T follicular helper cell (primary cell): Measurements from ENCODE around the gene TBL2.
A peak's percentile ranks its signal among the peaks of the same experiment; 100 is the strongest.
"Not testable (repeated sequence)": the region's sequence is repeated elsewhere in the genome, so short reads cannot be mapped to it uniquely, and the experiment has no call there.

Experiments used
- DNase-seq: peaks from one replicate; pipeline ENCODE4 v3.0.0-alpha.2; 2020; ENCODE audit warnings: low read depth
- total RNA-seq, 2 experiments: gene quantifications; one replicate each; lab custom pipeline; 2026; lab: John Stamatoyannopoulos, UW

Gene TBL2, protein sequence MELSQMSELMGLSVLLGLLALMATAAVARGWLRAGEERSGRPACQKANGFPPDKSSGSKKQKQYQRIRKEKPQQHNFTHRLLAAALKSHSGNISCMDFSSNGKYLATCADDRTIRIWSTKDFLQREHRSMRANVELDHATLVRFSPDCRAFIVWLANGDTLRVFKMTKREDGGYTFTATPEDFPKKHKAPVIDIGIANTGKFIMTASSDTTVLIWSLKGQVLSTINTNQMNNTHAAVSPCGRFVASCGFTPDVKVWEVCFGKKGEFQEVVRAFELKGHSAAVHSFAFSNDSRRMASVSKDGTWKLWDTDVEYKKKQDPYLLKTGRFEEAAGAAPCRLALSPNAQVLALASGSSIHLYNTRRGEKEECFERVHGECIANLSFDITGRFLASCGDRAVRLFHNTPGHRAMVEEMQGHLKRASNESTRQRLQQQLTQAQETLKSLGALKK
- 30.9 to 50.8 reads per million in 2 experiments for total RNA-seq

GRCh38 chr7:73578342-73579128, at the start of gene TBL2:
Gene TBL2, minus strand, starts transcription at chr7:73578579. Its CDS starts 30 bp downstream, at chr7:73578549.
- DNase-seq = peak; percentile 98

DNA sequence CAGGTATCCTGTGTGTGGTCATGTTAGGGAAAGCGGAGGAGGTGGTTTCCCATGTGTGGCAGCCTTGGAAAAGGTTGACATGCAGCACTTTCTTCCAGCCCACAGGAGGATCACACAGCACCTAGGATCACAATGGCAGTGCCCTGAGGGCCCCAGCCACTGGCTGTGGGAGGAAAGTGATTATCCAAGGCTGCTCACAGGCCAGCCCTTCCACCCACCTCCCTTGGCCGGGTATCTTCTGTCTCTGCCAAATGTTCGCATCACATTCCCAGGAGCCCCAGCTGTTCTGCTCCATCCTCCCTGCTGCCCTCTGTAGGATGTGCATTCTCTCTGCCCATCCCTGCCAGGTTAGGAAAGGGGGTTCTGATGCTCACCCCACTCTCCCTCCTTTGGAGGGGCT, 48.4 kb upstream of the TBL2 start:
- DNase-seq = no peak

DNA sequence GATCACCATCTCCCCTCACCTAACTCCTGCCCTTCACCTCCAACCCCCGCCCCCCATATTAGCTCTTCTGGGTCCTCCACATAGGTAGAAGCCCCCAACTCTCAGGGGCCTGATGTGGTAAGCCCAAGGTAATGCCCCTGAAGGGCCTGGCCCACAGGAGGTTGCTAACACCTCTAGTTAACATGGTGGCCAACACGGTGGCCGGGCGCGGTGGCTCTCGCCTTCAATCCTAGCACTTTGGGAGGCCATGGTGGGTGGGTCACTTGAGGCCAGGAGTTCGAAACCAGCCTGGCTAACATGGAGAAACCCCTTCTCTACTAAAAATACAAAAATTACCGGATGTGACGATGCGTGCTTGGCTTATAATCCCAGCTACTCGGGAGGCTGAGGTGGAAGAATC, 46.9 kb upstream of the TBL2 start:
- no peak for DNase-seq

DNA sequence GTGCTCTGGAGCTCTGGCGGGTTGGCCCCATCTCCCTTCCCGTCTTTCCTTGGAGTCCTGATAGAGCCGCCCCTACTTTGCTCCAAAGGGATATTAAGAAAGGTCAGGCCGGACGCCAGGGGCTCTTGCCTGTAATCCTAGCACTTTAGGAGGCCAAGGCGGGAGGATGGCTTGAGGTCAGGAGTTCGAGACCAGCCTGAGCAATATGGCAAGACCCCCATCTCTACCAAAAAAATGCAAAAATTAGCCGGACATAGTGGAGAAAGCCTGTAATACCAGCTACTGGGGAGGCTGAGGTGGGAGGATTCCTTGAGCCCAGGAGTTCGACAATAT, 46.3 kb upstream of the TBL2 start:
- no peak for DNase-seq

- peak; percentile 38 for DNase-seq
Measured at GRCh38 chr7:73623798-73624668, 45.7 kb upstream of the TBL2 start, which contains the start of gene MLXIPL. Gene MLXIPL, minus strand, starts transcription at chr7:73624522. Its CDS starts 30 bp downstream, at chr7:73624492.

DNA sequence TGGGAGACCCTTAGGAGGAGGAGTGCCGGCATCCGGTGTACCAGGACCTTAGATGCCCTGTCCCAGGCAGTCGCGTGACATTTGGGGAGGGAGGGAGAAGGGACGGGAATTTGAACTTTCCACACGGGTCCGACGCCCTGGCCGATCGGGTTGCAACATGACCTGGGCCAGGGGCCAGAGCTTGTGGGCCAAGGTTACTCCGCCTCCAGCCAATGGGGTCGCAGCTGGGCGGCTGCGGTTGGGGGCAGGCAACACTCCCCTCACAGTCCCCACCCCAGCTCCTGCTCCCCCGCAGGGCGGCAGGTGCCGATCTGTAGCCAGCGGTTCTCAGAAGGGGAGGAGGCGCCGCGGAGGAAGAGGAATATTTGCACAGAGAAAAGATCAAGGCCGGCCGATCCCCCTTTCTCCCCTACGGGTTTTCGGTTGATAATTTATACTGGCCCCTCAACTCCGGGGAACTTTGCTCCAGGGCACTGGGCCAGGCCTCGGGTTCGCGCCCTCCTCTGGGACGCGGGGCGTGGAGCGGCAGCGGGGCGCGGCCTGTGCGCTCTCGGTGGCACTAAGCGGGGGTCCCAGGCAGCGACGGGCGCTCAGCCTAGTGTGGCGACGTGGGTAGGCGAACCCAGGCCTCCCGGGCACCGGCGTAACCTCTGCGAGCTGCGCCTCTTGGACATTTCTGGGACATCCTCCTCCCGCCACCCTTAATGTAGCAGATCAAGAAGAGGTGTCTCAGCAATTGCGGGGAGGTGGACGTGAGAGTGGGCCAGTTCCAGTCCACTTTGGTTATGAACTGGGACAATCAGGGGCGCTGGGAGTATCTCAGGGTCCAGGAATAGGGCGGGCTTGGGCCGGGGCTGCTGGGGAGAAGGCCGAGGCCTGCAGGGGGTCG, 44.8 kb upstream of the TBL2 start:
- no peak for DNase-seq

DNA sequence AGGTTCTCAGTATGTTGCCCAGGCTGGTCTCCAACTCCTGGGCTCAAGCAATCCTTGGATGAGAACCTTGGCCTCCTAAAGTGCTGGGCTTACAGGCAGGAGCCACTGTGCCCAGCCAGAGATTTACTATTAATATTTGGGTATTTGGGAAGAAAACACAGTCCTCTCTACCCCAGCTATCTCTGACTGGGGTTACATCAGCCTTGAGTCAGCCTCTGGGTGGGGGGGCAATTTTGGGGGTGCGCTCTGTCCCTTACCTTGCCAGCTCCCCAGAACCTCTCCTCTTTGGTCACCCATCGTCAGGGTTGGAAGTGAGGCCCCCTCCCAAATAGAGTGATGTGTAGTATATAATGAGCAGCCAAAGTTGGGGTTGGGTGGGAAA, 44.1 kb upstream of the TBL2 start:
- DNase-seq = no peak

DNA sequence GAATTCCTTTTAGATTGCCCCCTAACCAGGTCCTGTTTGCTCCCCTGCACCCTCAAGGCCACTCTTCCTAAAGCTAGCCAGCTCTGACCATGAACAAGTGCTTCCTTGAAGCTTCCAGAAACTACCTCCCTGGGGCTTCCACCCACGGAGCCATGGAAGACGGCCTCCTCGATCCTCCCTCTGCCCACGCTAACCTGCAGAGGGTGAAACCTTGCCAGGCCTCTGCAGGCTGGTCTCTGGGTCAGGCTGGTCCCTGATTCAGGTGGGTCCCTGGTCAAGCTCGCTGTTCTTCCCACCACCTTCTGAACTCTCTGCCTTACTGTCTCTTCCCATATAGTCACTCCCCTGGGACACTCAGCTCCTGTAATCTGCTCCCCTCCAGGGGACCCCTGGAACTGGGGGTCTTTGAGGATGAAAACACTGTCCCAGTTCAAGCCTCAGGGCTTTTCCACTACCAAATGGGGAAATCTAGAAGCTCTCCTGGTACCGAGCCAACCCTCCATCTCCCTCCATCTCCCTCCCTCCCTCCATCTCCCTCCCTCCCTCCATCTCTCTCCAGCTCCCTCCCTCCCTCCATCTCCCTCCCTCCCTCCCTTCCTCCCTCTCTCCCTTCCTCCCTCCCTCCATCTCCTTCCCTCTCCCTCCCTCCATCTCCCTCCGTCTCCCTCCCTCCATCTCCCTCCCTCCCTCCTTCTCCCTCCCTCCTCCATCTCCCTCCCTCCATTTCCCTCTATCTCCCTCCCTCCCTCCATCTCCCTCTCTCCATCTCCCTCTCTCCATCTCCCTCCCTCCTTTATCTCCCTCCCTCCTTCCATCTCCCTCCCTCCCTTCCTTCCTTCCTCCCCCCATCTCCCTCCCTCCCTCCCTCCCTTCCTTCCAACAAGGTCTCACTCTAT, 43.0 kb upstream of the TBL2 start:
- no peak for DNase-seq

- not testable (repeated sequence) for DNase-seq
Measured at GRCh38 chr7:73619394-73619793, 41.0 kb upstream of the TBL2 start.

- no peak for DNase-seq
Measured at GRCh38 chr7:73618538-73618937, 40.2 kb upstream of the TBL2 start.

DNA sequence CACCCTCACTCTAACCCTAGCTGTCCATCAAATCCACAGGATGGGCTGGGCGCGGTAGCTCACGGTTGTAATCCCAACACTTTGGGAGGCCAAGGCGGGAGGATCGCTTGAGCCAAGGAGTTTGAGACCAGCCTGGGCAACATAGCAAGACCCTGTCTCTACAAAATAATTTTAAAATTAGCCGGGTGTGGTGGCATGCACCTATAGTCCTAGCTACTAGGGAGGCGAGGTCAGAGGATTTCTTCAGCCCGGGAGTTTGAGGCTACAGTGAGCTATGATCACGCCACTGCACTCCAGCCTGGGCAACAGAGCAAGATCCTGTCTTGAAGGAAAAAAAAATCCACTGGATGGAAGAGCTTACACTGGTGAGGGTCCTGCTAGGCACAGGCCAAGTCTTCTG, 39.1 kb upstream of the TBL2 start:
- not testable (repeated sequence) for DNase-seq

DNA sequence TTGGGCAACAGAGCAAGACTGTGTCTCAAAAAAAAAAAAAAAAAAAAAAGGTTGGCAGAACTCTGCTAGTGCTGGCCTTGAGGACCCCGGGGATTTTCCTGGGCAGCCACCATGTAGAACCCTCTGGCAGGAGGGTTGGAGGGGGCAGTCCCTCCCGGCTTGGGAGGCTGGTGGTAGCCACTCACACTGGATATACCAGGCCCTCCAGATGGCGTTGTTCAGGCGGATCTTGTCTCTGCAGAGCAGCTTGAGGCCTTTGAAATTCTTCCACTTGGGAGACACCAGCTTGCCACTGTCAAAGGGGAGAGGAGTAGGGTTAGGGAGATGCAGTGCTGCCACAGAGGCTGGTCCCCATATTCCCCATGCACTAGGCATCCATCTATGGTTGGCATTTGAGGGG, 37.5 kb upstream of the TBL2 start:
- no peak for DNase-seq

DNA sequence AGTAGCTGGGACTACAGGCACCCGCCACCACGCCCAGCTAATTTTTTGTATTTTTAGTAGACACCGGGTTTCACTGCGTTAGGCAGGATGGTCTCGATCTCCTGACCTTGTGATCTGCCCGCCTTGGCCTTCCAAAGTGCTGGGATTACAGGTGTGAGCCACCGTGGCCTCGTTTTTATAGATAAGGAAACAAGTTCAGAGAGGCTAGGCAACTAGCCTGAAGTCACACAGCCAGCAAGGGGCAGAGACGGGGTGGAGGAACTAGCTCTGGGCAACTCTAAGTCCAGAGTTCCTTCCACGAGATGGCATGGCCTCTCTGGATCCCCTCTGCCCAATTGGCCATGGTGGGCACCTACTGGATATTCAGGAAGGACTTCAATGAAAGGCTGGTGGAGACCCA, 36.6 kb upstream of the TBL2 start:
- DNase-seq = not testable (repeated sequence)

DNA sequence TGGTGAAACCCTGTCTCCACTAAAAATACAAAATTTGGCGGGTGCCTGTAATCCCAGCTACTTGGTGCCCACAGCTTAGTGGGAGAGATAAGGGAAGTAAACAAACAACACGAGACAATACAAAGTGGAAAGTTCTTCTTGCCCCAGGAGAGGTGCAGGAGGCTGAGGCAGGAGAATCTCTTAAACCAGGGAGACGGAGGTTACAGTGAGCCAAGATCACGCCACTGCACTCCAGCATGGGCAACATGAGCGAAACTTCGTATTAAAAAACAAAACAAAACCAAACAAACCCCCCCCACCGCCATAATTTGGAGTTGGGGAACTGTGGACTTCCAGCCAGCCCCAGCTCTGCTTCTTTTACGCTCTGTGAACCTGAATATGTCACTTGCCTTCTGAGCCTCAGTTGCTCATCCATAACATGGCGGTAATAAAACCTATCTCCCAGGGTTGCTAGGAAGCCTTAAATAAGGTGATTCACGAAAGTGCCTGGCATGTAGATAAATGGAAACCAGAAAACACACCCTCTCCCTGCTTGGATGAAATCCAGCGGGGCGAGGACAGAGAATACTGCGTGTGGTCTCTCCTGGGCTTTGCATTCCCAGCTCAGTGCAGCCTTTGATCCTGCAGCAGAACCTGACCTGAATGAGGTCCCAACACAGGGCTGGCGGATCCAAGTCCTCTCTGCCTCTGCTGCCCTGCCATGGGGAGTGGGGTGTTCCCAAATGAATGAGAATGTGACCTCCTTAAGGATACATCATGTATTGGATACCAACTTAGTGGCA, 35.8 kb upstream of the TBL2 start:
- no peak for DNase-seq

DNA sequence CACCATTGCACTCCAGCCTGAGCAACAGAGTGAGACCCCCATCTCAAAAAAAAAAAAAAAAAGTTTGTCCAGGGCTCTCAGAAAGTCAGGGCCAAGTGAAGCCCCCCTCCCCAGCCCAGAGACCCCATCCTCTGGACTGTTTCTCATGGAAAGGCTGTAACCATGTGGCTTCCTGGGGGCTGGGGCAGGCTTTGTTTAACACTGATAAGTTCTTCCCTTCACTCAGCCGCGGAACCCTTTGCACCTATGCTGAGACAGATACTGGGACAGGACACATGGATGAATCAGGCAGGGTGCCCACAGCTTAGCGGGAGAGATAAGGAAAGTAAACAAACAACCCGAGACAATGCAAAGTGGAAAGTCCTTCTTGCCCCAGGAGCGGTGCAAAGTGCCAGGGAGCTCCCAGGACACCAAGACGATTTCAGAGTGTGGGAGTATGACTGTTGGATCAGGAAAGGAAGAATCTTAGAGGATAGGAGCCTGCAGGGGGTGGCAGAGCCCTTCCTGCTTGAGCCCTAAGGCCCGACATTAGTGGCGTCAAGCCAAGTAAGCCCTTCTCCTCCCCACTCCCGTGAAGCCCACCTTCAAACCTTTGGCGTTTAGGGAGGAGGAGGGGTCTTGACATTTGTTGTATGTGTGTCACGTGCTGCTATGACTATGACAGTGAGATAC, 34.4 kb upstream of the TBL2 start:
- DNase-seq = no peak

DNA sequence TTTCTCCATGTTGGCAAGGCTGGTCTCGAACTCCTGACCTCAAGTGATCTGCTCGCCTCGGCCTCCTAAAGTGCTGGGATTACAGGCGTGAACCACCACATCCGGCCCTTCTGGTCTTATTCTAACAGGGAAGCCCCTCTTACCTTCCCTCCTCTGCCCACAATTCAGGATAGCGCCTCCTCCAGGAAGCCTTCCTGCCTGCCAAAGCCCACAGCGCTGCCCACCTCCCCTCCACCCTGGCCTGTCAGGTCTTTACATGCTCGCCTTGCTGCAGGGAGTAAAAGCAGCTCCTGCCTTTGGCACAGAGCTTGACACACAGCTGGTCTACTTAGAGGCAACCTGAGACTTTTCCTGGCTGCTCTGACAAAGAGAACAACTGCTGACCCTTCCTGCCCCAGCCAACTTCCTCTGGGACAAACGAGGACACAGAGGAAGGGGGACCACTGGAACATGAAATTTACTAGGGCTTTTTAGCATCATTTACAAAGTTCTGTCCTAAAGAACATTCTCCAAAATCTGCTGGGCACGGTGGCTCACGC, 32.7 kb upstream of the TBL2 start:
- no peak for DNase-seq

DNA sequence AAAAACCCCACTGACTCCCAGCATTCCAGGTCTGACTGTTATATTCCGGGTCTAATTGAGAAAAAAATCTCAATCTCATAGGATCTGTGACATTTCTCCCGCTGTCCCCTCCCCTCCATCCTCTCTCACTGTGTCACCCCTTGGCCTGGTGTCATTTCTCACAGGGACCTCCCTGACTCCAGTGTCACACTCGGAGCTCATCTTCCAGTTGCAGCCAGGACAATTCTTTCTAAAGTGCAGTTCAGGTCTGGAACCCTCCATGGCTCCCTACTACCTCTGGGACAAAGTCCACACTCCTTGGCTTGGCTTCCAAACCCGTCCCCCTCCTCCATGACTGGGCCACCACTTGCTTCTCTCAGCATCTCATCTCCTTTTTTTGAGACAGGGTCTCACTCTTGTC, 31.7 kb upstream of the TBL2 start:
- DNase-seq = no peak

GRCh38 chr7:73607692-73607983, 29.3 kb upstream of the TBL2 start:
- DNase-seq = not testable (repeated sequence)
